ENCODE measurements around the gene TTLL3. TPM values are rescaled to one million over a fixed set of nuclear protein-coding genes. Genes with fewer than 3 reads are reported as not detected.

Gene TTLL3
- total and polyA plus RNA-seq, 2 of the 8 experiments (the other 6 are each of a cell fraction or from before 2014, with no cell fraction given) = 5.9 to 8.9 TPM

DNA sequence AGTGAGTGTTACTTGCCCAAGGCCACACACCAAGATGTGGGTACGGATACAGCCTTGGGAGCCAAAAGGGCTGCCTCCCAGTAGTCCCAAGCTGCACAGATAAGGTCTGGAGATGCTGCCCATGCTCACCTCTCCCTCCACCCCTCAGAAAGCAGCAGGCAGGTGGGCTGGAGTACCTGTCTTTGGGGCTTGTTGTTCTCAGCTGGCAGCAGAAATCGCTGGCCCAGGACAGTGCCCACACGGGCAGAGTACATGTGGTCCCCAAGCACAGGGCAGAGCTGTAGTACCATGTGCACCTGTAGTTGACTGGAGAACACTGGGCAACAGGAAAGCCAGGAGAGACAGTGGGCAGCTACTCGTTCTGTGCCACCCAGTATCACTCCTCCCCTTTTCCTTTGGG, 28.8 kb downstream of the TTLL3 start:
- no peak for DNase-seq (ENCODE audit: low read depth in 1 of 2, low spot score in 2 of 2)
- Histone ChIP-seq H2BK120ac (replicated peaks; ENCODE audit: low read depth, low read length) (no peak overlapping the region), H2BK5ac (ENCODE audit: low read depth, low read length) (no peak overlapping the region), H3K4ac (replicated peaks; ENCODE audit: insufficient read length, low read depth, low read length) (no peak overlapping the region), H3K4me1 (replicated peaks in 1 of 4; ENCODE audit: control insufficient read depth in 3 of 4, insufficient read depth in 4 of 4, low read length in 3 of 4) (peaks cover 0 to 6% (median under 1%) of the 10 kb centered on the region in 4 experiments; a peak in 2 of 7 replicates), H3K9ac (replicated peaks in 1 of 4; ENCODE audit: extremely low read depth in 1 of 4, low read depth in 3 of 4, low read length in 3 of 4) (no peak overlapping the region), H3K36me3 (ENCODE audit: control insufficient read depth in 2 of 4, insufficient read depth in 4 of 4, low read length in 3 of 4) (peaks cover 3 to 37% (median 18%) of the 10 kb centered on the region in 4 experiments; a peak in 7 of 8 replicates), H3K27ac (ENCODE audit: low read depth, low read length) (no peak overlapping the region), H3K23ac (ENCODE audit: insufficient read length) (no peak overlapping the region), H3K4me3 (ENCODE audit: extremely low read depth in 1 of 4, insufficient read depth in 2 of 4, low read depth in 3 of 4, low read length in 4 of 4) (no peak overlapping the region), H2AFZ (ENCODE audit: low read length) (no peak overlapping the region), H3K27me3 (replicated peaks in 1 of 4; ENCODE audit: control insufficient read depth in 3 of 4, extremely low read depth in 1 of 4, insufficient read depth in 3 of 4, low read length in 3 of 4) (no peaks in the 10 kb centered on the region), H3K23me2 (ENCODE audit: low read depth, low read length) (peaks cover 7% of the 10 kb centered on the region), H4K20me1 (replicated peaks in 1 of 2; ENCODE audit: control insufficient read depth in 1 of 2, insufficient read depth in 2 of 2, low read length in 2 of 2) (peaks cover 0 to 11% of the 10 kb centered on the region in 2 experiments), H4K5ac (ENCODE audit: insufficient read length, low read depth, low read length) (no peak overlapping the region), H2BK15ac (ENCODE audit: low read length) (no peak overlapping the region), H3K56ac (replicated peaks; ENCODE audit: insufficient read length, low read depth, low read length) (no peak overlapping the region), H3K18ac (ENCODE audit: extremely low read depth, low read length) (no peak overlapping the region), H3K9me3 (ENCODE audit: insufficient read depth in 2 of 2, low read depth in 1 of 2, low read length in 1 of 2) (no peaks in the 10 kb centered on the region), H3K14ac (ENCODE audit: insufficient read length) (no peak overlapping the region), H4K91ac (replicated peaks; ENCODE audit: insufficient read length, low read length) (no peak overlapping the region), H2BK12ac (ENCODE audit: low read depth, low read length) (no peak overlapping the region), H2BK20ac (ENCODE audit: low read length) (no peak overlapping the region), H3K79me1 (ENCODE audit: low read depth, low read length) (no peaks in the 10 kb centered on the region), H2AK5ac (ENCODE audit: low read depth, low read length) (no peak overlapping the region), H3K4me2 (ENCODE audit: insufficient read depth in 1 of 2, low read depth in 2 of 2, low read length in 2 of 2) (no peak overlapping the region), H3K79me2 (ENCODE audit: control insufficient read depth in 1 of 2, insufficient read depth in 2 of 2, low read length in 2 of 2) (no peaks in the 10 kb centered on the region), H4K8ac (ENCODE audit: extremely low read depth, insufficient read depth, low read length) (no peak overlapping the region)
- 89% methylated on average over 4 of the region's 4 CpGs; no CpG with 5 or more reads in 1 of the 2 experiments for WGBS, 2 experiments (ENCODE audit: extremely low coverage in 1 of 2, insufficient coverage in 1 of 2, insufficient read length in 1 of 2, insufficient replicate concordance in 2 of 2, low coverage in 1 of 2, low lambda C conversion rate in 2 of 2, missing lambda C conversion rate in 1 of 2)
- TF ChIP-seq TAF7 (optimal IDR thresholded peaks at IDR 0.05; ENCODE audit: borderline replicate concordance, low read depth, low read length) = no peak
- TF ChIP-seq TEAD4 (IDR thresholded peaks at IDR 0.05; ENCODE audit: low read depth, low read length) = no peak
- TF ChIP-seq POU5F1 (IDR thresholded peaks at IDR 0.05; ENCODE audit: low read depth, low read length) = no peak
- no peak for FAIRE-seq
- POLR2A ChIA-PET (ENCODE audit: partially characterized antibody) = no interaction called here
- CTCF ChIA-PET (ENCODE audit: partially characterized antibody) = interaction anchor here (0.6 to 7.5 kb wide), 4 partner anchors 10 to 595 kb away, joined by 3 to 74 read pairs (median 4); no protein-coding TSS in a partner anchor

All from H1 (cell line).